ENCODE results near the gene TET1. TPM values are rescaled to one million over a fixed set of nuclear protein-coding genes. Genes with fewer than 3 reads are reported as not detected.

The TET1 gene
- total RNA-seq, 2 experiments from 2014 or later, result 1.5 TPM

- Mint-ChIP-seq H3K4me3 (peak overlapping the region; percentile 57), H3K4me1 (ENCODE audit: low read depth) (peaks cover 29% of the 10 kb centered on the region), H3K9me3 (no peaks in the 10 kb centered on the region), H3K36me3 (ENCODE audit: low read depth) (no peaks in the 10 kb centered on the region), H3K27ac (no peak overlapping the region), H3K27me3 (no peaks in the 10 kb centered on the region)
- DNase-seq (no peak), ATAC-seq (ENCODE audit: poor library complexity) (no peak)
- POLR2A ChIA-PET, result no interaction called here
- intact Hi-C loops (cut with DNase I, micrococcal nuclease), result no loop called here
- Histone ChIP-seq H3K4me1 (ENCODE audit: insufficient read depth, low read length) (peaks cover 10% of the 10 kb centered on the region), H3K9me3 (ENCODE audit: control insufficient read depth in 1 of 2, insufficient read depth in 1 of 2, low read length in 2 of 2) (no peaks in the 10 kb centered on the region), H3K4me3 (ENCODE audit: low read length) (no peak overlapping the region), H3K27me3 (ENCODE audit: control insufficient read depth in 1 of 2, insufficient read depth in 2 of 2, low read length in 2 of 2) (no peaks in the 10 kb centered on the region), H3K27ac (ENCODE audit: low read depth in 1 of 2, low read length in 2 of 2) (no peak overlapping the region), H3K36me3 (ENCODE audit: insufficient read depth, low read length) (no peaks in the 10 kb centered on the region)
- CTCF ChIA-PET, result no interaction called here
- no peak for TF ChIP-seq CTCF (IDR thresholded peaks at IDR 0.05)
Observed at GRCh38 chr10:68597407-68597806, 37.3 kb downstream of the TET1 start.

GRCh38 chr10:68598978-68599770 lies 39.0 kb downstream of the TET1 start:
- Mint-ChIP-seq H3K4me1 (ENCODE audit: low read depth) (peaks cover 46% of the 10 kb centered on the region), H3K27me3 (no peaks in the 10 kb centered on the region), H3K4me3 (peak overlapping the region; percentile 78), H3K27ac (peak overlapping the region; percentile 79), H3K36me3 (ENCODE audit: low read depth) (peaks cover 11% of the 10 kb centered on the region), H3K9me3 (no peaks in the 10 kb centered on the region)
- H3K4me3 ChIP-seq (ENCODE audit: low read length), result no peak overlapping the region
- ATAC-seq (ENCODE audit: poor library complexity) (no peak), DNase-seq (peak in 2 of 14 experiments; percentile 2 to 15)
- intact Hi-C loops (cut with DNase I, micrococcal nuclease), result no loop called here
- POLR2A ChIA-PET, result interaction anchor here (0.9 kb wide), 1 partner anchor 39 kb away, joined by 5 read pairs; the partner anchor contains the start of gene TET1
- H3K9me3 ChIP-seq (ENCODE audit: control insufficient read depth in 1 of 2, insufficient read depth in 1 of 2, low read length in 2 of 2), result no peaks in the 10 kb centered on the region
- no peaks in the 10 kb centered on the region for H3K36me3 ChIP-seq (ENCODE audit: insufficient read depth, low read length)
- CTCF ChIA-PET, result no interaction called here
- no peaks in the 10 kb centered on the region for H3K27me3 ChIP-seq (ENCODE audit: control insufficient read depth in 1 of 2, insufficient read depth in 2 of 2, low read length in 2 of 2)
- TF ChIP-seq CTCF (IDR thresholded peaks at IDR 0.05), result no peak
- H3K27ac ChIP-seq (ENCODE audit: low read depth in 1 of 2, low read length in 2 of 2), result no peak overlapping the region
- H3K4me1 ChIP-seq (ENCODE audit: insufficient read depth, low read length), result peaks cover 10% of the 10 kb centered on the region

- Mint-ChIP-seq H3K27me3 (no peaks in the 10 kb centered on the region), H3K9me3 (no peaks in the 10 kb centered on the region), H3K27ac (peak overlapping the region; percentile 79), H3K4me1 (ENCODE audit: low read depth) (peaks cover 51% of the 10 kb centered on the region), H3K4me3 (peak overlapping the region; percentile 90), H3K36me3 (ENCODE audit: low read depth) (peaks cover 16% of the 10 kb centered on the region)
- Histone ChIP-seq H3K9me3 (ENCODE audit: control insufficient read depth in 1 of 2, insufficient read depth in 1 of 2, low read length in 2 of 2) (no peaks in the 10 kb centered on the region), H3K4me3 (ENCODE audit: low read length) (peak overlapping the region; percentile 60), H3K27me3 (ENCODE audit: control insufficient read depth in 1 of 2, insufficient read depth in 2 of 2, low read length in 2 of 2) (no peaks in the 10 kb centered on the region), H3K4me1 (ENCODE audit: insufficient read depth, low read length) (peaks cover 10% of the 10 kb centered on the region), H3K27ac (ENCODE audit: low read depth in 1 of 2, low read length in 2 of 2) (no peak overlapping the region), H3K36me3 (ENCODE audit: insufficient read depth, low read length) (no peaks in the 10 kb centered on the region)
- intact Hi-C loops (cut with DNase I, micrococcal nuclease), result loop anchor here in 1 of 2 experiments (5.0 kb wide), 1 partner anchor 37 kb away; the partner anchor contains the start of gene TET1
- CTCF ChIA-PET, result no interaction called here
- ATAC-seq (ENCODE audit: poor library complexity), result no peak
- TF ChIP-seq CTCF (IDR thresholded peaks at IDR 0.05), result no peak
- POLR2A ChIA-PET, result interaction anchor here (0.9 to 1.8 kb wide), 5 partner anchors 26 to 301 kb away, joined by 4 to 9 read pairs (median 6); partner anchors contain the start of genes DDX50, HNRNPH3 and TET1
- no peak for DNase-seq
Observed at GRCh38 chr10:68599771-68600040, 39.6 kb downstream of the TET1 start.
